Right lobe of liver (tissue), 4 donors: ENCODE measurements around the gene CEMIP2.

Source experiments
- POLR2A ChIP-seq: fragments of 450-650 bp; IDR thresholded peaks from one replicate; pipeline ENCODE4 v1.6.1; 2017; ENCODE audit warnings: antibody characterized with exemption, mild to moderate bottlenecking
- TF ChIP-seq, protein P1 (sequence below), 4 donors: fragments of 200-600 bp in 3 of 4; fragments of 450-650 bp in 1 of 4; IDR thresholded peaks; one replicate each; pipeline versions ENCODE4 v1.5.1 to v1.8.0; 2016 to 2022; ENCODE audit warnings: antibody characterized with exemption in 4 of 4, mild to moderate bottlenecking in 2 of 4
- donor health status: DM: no; HTN: no; CAD: no.
- donor health status: DM: no; HTN: no; CAD: no.
- donor health status: DM: no; HTN: yes; CAD: no.

GRCh38 chr9:71710856-71711255 is 57.5 kb downstream of the CEMIP2 start:
- TF ChIP-seq, protein P1, sequence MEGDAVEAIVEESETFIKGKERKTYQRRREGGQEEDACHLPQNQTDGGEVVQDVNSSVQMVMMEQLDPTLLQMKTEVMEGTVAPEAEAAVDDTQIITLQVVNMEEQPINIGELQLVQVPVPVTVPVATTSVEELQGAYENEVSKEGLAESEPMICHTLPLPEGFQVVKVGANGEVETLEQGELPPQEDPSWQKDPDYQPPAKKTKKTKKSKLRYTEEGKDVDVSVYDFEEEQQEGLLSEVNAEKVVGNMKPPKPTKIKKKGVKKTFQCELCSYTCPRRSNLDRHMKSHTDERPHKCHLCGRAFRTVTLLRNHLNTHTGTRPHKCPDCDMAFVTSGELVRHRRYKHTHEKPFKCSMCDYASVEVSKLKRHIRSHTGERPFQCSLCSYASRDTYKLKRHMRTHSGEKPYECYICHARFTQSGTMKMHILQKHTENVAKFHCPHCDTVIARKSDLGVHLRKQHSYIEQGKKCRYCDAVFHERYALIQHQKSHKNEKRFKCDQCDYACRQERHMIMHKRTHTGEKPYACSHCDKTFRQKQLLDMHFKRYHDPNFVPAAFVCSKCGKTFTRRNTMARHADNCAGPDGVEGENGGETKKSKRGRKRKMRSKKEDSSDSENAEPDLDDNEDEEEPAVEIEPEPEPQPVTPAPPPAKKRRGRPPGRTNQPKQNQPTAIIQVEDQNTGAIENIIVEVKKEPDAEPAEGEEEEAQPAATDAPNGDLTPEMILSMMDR (IDR thresholded peaks at IDR 0.05), result no peak
- no peak for TF ChIP-seq POLR2A
